ENCODE results near the gene CXCL10.

- no peak for TF ChIP-seq EZH2 (IDR thresholded peaks at IDR 0.05; ENCODE audit: borderline replicate concordance, low read depth, low read length, poor library complexity, severe bottlenecking)
- TF ChIP-seq CTCF (conservative IDR thresholded peaks at IDR 0.05; ENCODE audit: low read depth, low read length), result peak; percentile 63
These were observed 44.5 kb upstream of the CXCL10 start for GRCh38 chr4:76067652-76068286.
